HFFc6 (cell line): Measurements from ENCODE around the gene OBI1. TPM values are rescaled to one million over a fixed set of nuclear protein-coding genes. Genes with fewer than 3 reads are reported as not detected.

Source experiments
- DNase-seq: peaks from one replicate; pipeline ENCODE4 v3.0.0-alpha.2; 2018
- H3K27ac Mint-ChIP-seq: 2 replicates; pipeline ENCODE4 v1.8.0; 2020; ENCODE audit warnings: mild to moderate bottlenecking, mixed read lengths
- H3K27me3 Mint-ChIP-seq: 2 replicates; pipeline ENCODE4 v1.8.0; 2021; ENCODE audit warnings: mild to moderate bottlenecking, moderate library complexity, mixed read lengths; ENCODE audit not compliant: insufficient read depth
- H3K36me3 Mint-ChIP-seq: 2 replicates; pipeline ENCODE4 v1.8.0; 2021; ENCODE audit warnings: low read depth, mixed read lengths
- H3K4me1 Mint-ChIP-seq: 2 replicates; pipeline ENCODE4 v1.8.0; 2020; ENCODE audit warnings: low read depth, mixed read lengths
- H3K4me3 Mint-ChIP-seq: 2 replicates; pipeline ENCODE4 v1.8.0; 2020; ENCODE audit warnings: mild to moderate bottlenecking, moderate library complexity, mixed read lengths
- H3K9me3 Mint-ChIP-seq: 2 replicates; pipeline ENCODE4 v1.8.0; 2020; ENCODE audit warnings: mild to moderate bottlenecking, mixed read lengths
- total RNA-seq, 6 experiments: library from RNA; stranded (reverse); fragmentation: NEBNext Ultra II Directional; extraction: Animal tissue kit (Norgen Biotek cat#: 25700); gene quantifications; 2 replicates in 1 of 6; 3 replicates in 5 of 6; pipeline ENCODE4 v1.2.3, GENCODE V29; 2021
- TF ChIP-seq, protein P1 (sequence below): fragments of 200-600 bp; sonication (generic); IDR thresholded peaks from 2 replicates; pipeline ENCODE4 v1.5.0; 2021; ENCODE audit warnings: antibody characterized with exemption, mild to moderate bottlenecking

OBI1 gene
- total RNA-seq, 6 experiments from 2014 or later = 7.4 to 10.6 (median 10.3) TPM

DNA sequence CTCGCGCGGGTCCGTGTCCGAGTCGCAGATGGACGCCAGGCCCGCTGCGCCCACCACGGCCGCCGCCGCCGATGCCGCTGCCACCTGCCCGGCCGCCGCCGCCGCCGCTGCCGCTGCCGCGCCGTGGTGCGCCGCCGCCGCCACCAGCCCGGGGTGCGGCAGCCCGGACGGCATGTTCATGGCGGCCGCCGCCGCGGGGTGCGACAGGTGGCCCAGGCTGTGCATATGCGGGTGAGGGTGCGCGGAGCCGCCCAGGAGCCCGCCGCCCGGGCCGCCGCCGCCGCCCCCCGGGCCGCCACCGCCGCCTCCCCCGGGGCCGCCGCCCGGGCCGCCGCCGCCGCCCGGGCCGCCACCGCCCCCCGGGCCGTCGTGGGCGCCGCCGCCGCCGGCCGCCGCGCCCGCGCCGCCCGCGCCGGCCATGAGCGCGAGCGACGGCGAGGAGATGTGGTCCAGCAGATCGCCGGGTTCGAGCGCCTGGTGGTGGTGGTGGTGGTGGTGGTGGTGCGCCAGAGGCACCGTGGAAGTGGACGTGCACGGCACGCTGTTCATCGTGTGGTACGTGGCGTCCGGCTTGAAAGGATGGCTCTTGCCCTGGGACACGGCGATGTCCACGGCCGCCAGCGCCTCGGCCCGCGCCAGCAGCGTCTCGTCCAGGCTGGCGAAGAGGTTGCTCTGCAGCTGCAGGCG lies 56.9 kb downstream of the OBI1 start:
- no peak overlapping the region for H3K27ac Mint-ChIP-seq
- peaks cover 66% of the 10 kb centered on the region for H3K27me3 Mint-ChIP-seq
- no peak for DNase-seq
- H3K9me3 Mint-ChIP-seq = no peaks in the 10 kb centered on the region; the same call in 1 of the 2 replicates
- peak overlapping the region; percentile 27; the same call in 1 of the 2 replicates for H3K4me3 Mint-ChIP-seq
- no peaks in the 10 kb centered on the region for H3K36me3 Mint-ChIP-seq
- TF ChIP-seq, protein P1, sequence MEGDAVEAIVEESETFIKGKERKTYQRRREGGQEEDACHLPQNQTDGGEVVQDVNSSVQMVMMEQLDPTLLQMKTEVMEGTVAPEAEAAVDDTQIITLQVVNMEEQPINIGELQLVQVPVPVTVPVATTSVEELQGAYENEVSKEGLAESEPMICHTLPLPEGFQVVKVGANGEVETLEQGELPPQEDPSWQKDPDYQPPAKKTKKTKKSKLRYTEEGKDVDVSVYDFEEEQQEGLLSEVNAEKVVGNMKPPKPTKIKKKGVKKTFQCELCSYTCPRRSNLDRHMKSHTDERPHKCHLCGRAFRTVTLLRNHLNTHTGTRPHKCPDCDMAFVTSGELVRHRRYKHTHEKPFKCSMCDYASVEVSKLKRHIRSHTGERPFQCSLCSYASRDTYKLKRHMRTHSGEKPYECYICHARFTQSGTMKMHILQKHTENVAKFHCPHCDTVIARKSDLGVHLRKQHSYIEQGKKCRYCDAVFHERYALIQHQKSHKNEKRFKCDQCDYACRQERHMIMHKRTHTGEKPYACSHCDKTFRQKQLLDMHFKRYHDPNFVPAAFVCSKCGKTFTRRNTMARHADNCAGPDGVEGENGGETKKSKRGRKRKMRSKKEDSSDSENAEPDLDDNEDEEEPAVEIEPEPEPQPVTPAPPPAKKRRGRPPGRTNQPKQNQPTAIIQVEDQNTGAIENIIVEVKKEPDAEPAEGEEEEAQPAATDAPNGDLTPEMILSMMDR = no peak
- peaks cover 13% of the 10 kb centered on the region for H3K4me1 Mint-ChIP-seq

DNA sequence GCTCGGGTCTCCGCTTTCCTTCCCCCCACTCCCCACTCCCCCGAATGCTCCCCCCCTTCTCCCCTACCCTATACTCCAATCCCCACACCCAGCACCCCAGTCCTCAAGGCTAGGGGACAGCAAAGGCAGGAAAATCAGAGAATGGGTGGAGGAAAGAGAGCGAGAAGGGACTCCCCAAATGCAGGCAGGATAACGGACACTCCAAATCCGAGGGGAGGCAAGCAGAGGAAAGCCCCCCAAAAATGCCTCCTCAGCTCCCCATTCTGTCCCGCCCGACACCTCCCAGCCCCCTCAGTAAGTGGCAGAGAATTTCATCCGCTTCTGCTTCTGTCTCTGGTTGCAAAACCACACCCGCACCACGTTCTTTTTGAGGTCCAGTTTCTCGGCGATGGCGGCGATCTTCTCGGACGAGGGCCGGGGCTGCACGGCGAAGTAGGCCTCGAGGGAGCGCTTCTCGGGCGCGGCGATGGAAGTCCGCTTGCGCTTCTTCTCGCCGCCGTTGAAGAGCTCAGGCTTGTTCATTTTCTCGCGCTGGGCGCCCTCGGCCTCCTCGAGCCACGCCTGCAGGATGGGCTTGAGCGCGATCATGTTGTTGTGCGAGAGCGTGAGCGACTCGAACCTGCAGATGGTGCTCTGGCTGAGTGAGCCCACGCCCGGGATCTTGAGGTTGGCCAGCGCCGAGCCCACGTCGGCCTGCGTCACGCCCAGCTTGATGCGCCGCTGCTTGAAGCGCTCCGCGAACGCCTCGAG lies 57.7 kb downstream of the OBI1 start:
- no peak for DNase-seq
- H3K27me3 Mint-ChIP-seq = peaks cover 66% of the 10 kb centered on the region
- H3K4me3 Mint-ChIP-seq = no peak overlapping the region
- H3K4me1 Mint-ChIP-seq = peaks cover 13% of the 10 kb centered on the region
- no peak overlapping the region for H3K27ac Mint-ChIP-seq
- H3K9me3 Mint-ChIP-seq = no peaks in the 10 kb centered on the region; the same call in 1 of the 2 replicates
- TF ChIP-seq, protein P1 = no peak
- H3K36me3 Mint-ChIP-seq = no peaks in the 10 kb centered on the region

DNA sequence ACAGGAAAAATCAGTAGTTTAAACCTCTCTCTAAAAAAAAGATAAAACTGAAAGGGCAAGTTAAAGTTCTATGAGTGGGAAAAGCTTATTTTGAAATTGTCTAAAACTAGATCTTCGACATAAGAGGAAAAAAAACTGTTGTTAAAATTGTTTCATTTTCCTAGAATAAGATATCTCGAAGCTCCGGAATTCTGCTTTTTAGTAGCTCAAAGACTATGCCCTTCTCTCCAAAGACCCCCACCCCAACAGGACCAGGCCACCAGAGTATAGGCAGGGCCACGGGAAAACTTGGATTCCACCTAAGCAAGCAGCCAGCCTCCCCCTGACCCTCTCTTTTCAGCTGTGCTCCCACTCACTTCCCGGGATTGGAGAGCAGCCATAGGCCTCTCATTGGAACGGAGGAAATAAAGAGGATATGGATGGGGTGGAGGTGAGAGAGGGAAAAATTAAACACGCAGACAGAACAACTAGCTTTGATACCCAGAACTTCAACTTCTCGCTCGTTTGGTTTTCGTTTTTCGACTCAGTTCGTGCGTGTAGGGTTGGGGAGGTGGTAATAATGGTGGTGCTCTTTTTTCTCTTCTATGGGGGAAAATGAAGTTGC lies 58.6 kb downstream of the OBI1 start:
- Mint-ChIP-seq H3K27ac (no peak overlapping the region), H3K27me3 (peaks cover 62% of the 10 kb centered on the region), H3K4me1 (peaks cover 13% of the 10 kb centered on the region), H3K9me3 (no peaks in the 10 kb centered on the region; the same call in 1 of the 2 replicates), H3K4me3 (no peak overlapping the region), H3K36me3 (no peaks in the 10 kb centered on the region)
- DNase-seq = no peak
- TF ChIP-seq, protein P1 = no peak

DNA sequence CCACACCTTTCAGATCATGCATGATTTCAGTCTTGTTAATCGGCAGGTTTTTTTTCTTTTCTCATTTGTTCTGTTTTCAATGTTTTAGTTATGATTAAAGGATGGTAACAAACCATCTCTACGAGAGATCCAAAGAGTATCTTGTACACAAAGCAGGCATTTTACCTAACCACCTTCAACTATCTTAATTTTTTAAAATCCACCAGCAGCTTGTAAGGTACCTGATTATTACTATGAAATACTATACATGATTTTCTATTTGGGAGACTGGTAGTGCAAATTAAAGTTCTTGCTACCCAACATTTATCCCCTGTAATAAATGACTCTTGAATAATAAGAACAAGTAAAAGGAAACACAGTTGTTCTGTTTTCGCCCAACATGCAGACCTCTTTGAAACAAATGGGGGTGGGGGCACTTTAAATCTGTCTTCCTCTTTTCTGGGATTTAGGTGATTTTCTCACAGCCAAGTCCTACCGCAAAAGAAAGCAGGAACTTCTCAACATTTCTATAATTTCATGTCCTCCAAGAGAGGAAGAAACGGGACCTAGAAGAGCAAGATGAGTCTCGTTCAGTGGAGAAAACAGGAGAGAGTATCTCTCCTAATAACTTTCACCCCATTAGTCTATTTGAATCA lies 59.2 kb downstream of the OBI1 start:
- Mint-ChIP-seq H3K4me3 (no peak overlapping the region), H3K27me3 (peaks cover 62% of the 10 kb centered on the region), H3K36me3 (no peaks in the 10 kb centered on the region), H3K4me1 (peaks cover 13% of the 10 kb centered on the region), H3K9me3 (no peaks in the 10 kb centered on the region; the same call in 1 of the 2 replicates), H3K27ac (no peak overlapping the region)
- TF ChIP-seq, protein P1 = no peak
- DNase-seq = no peak

DNA sequence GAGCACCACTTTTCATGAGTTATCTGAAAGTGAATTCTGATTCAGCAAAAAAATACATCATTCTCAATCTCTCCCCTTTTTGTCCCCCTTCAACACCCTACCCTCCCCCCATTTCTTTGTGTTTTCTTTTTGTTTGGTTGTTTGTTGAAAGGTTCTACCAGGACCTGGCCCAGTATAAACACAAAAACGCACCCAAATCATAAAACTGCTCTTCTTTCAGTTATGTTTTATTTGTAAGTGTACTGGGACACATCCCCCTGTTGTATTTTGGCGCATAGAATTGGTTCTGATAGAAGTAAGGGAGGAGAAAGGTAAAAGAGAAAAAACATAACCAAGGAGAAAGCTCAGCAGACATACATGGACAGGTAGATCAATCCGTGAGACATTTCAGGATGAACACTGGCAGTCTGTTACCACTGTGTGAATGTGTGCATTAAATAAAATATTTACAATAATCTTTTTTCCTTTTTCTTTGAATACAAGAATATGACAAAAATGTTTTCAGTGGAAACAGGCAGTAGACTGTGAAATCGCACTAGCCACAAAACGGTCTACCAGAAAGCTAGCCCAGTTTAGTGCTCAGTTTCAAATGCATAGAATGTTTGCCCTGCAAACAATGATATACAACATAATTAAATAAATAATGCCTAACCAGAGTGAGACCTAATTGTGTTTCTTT lies 59.9 kb downstream of the OBI1 start:
- no peak overlapping the region for H3K27ac Mint-ChIP-seq
- no peaks in the 10 kb centered on the region; the same call in 1 of the 2 replicates for H3K9me3 Mint-ChIP-seq
- H3K36me3 Mint-ChIP-seq = no peaks in the 10 kb centered on the region
- peaks cover 13% of the 10 kb centered on the region for H3K4me1 Mint-ChIP-seq
- no peak for DNase-seq
- H3K27me3 Mint-ChIP-seq = peaks cover 61% of the 10 kb centered on the region
- no peak overlapping the region for H3K4me3 Mint-ChIP-seq
- TF ChIP-seq, protein P1 = no peak
